Sigmoid colon (tissue), 7 donors: ENCODE data around the gene C5orf22. TPM values are rescaled to one million over a fixed set of nuclear protein-coding genes. Genes with fewer than 3 reads are reported as not detected.
A peak's percentile ranks its signal among the peaks of the same experiment; 100 is the strongest.

Experiments used
- DNase-seq: peaks from one replicate; pipeline ENCODE4 v3.0.0-alpha.2; 2019
- H3K27ac ChIP-seq, 4 donors: fragments of 200-600 bp; sonication (generic); one replicate each; pipeline ENCODE4 v1.5.1; 2016 to 2019; ENCODE audit warnings: mild to moderate bottlenecking in 1 of 4
- H3K27me3 ChIP-seq, 3 donors: fragments of 200-600 bp; sonication (generic); one replicate each; pipeline ENCODE4 v1.5.1; 2019; ENCODE audit warnings: mild to moderate bottlenecking in 1 of 3
- H3K36me3 ChIP-seq, 4 donors: fragments of 200-600 bp; sonication (generic); one replicate each; pipeline ENCODE4 v1.5.1; 2016 to 2019
- H3K4me1 ChIP-seq, 4 donors: fragments of 200-600 bp; sonication (generic); one replicate each; pipeline ENCODE4 v1.5.1; 2017 to 2019
- H3K4me3 ChIP-seq, 4 donors: fragments of 200-600 bp; sonication (generic); one replicate each; pipeline ENCODE4 v1.5.1; 2017 to 2019; ENCODE audit warnings: mild to moderate bottlenecking in 2 of 4, moderate library complexity in 1 of 4
- H3K9me3 ChIP-seq, 4 donors: fragments of 200-600 bp in 3 of 4; sonication (generic) in 3 of 4; one replicate each; pipeline versions ENCODE4 v1.5.1 to v1.6.1; 2013 to 2019
- CTCF ChIP-seq, 4 experiments: fragments of 450-650 bp in 3 of 4; fragments of 200-600 bp in 1 of 4; IDR thresholded peaks; one replicate each; pipeline ENCODE4 v1.5.1; 2016 to 2019; ENCODE audit warnings: antibody characterized with exemption in 4 of 4, mild to moderate bottlenecking in 3 of 4, moderate library complexity in 2 of 4
- EP300 ChIP-seq, 4 donors: sonication (generic); formaldehyde crosslinking; IDR thresholded peaks; one replicate each; pipeline ENCODE4 v1.6.1; 2017; ENCODE audit warnings: antibody characterized with exemption in 4 of 4
- POLR2A ChIP-seq, 2 donors: fragments of 450-650 bp; IDR thresholded peaks; one replicate each; pipeline ENCODE4 v1.6.1; 2016; ENCODE audit warnings: antibody characterized with exemption in 2 of 2, mild to moderate bottlenecking in 2 of 2, moderate library complexity in 2 of 2
- POLR2AphosphoS5 ChIP-seq, 4 donors: sonication (generic); formaldehyde crosslinking; IDR thresholded peaks; one replicate each; pipeline ENCODE4 v1.6.1; 2017; ENCODE audit warnings: antibody characterized with exemption in 4 of 4
- WGBS, 2 donors: extraction: QIAGEN DNeasy Blood & Tissue Kit; methylation state at CpG; one replicate each; pipeline ENCODE4 v1.1.7; 2013; 5-methylcytosine and 5-hydroxymethylcytosine counted together
- intact Hi-C: fragments of 100-400 bp; cut with DNase I; formaldehyde crosslinking; loops from one replicate; pipeline ENCODE4 v1.15.1; 2023
- polyA plus RNA-seq, 3 donors: library from polyadenylated mRNA; stranded (reverse); fragments of 200-250 nt; gene quantifications; one replicate each; pipeline ENCODE4 v1.2.3, GENCODE V29; 2013
- total RNA-seq, 4 donors: library from RNA; depleted of rRNA; stranded (reverse); fragments of >200 nt; gene quantifications; one replicate each; pipeline ENCODE4 v1.1.0, GENCODE V29; 2016
- donor health status: healthy with polysubstance abuse.
- donor health status: Bipolar disorder and iron deficiency.
- donor health status: healthy.

The C5orf22 gene
- total and polyA plus RNA-seq, 7 donors = 12.0 to 29.4 (median 15.6) TPM

- TF ChIP-seq EP300 (IDR thresholded peaks at IDR 0.05) (no peak), CTCF (IDR thresholded peaks at IDR 0.05) (no peak), POLR2A (IDR thresholded peaks at IDR 0.05) (no peak), POLR2AphosphoS5 (IDR thresholded peaks at IDR 0.05) (no peak)
- H3K4me3 ChIP-seq = no peak overlapping the region
- H3K27ac ChIP-seq = no peak overlapping the region
- H3K4me1 ChIP-seq = no peaks in the 10 kb centered on the region
- H3K36me3 ChIP-seq = no peaks in the 10 kb centered on the region
- intact Hi-C loops = no loop called here
- WGBS, 2 donors = 80 to 83% methylated on average over 3 of the region's 3 CpGs
- no peak for DNase-seq
- H3K9me3 ChIP-seq = no peaks in the 10 kb centered on the region
- H3K27me3 ChIP-seq = no peaks in the 10 kb centered on the region
These were observed 45.3 kb downstream of the C5orf22 start for GRCh38 chr5:31577438-31577837.

GRCh38 chr5:31579558-31579957 is 47.5 kb downstream of the C5orf22 start:
- no peak overlapping the region for H3K27ac ChIP-seq
- no peaks in the 10 kb centered on the region for H3K4me1 ChIP-seq
- no peak for DNase-seq
- H3K27me3 ChIP-seq = no peaks in the 10 kb centered on the region
- no peaks in the 10 kb centered on the region for H3K9me3 ChIP-seq
- 90 to 95% methylated on average over 2 of the region's 2 CpGs for WGBS, 2 donors
- no peaks in the 10 kb centered on the region for H3K36me3 ChIP-seq
- no peak for TF ChIP-seq POLR2A (IDR thresholded peaks at IDR 0.05)
- no peak overlapping the region for H3K4me3 ChIP-seq
- intact Hi-C loops = no loop called here

GRCh38 chr5:31581498-31582099 is 49.5 kb downstream of the C5orf22 start:
- 26 to 38% methylated on average over 3 of the region's 3 CpGs for WGBS, 2 donors
- intact Hi-C loops = loop anchor here (2.0 to 5.0 kb wide), 3 partner anchors 227 to 511 kb away; no protein-coding TSS in a partner anchor
- Histone ChIP-seq H3K9me3 (no peaks in the 10 kb centered on the region), H3K4me1 (no peaks in the 10 kb centered on the region), H3K27ac (no peak overlapping the region), H3K4me3 (no peak overlapping the region), H3K27me3 (no peaks in the 10 kb centered on the region), H3K36me3 (no peaks in the 10 kb centered on the region)
- no peak for TF ChIP-seq POLR2A (IDR thresholded peaks at IDR 0.05)
- no peak for TF ChIP-seq EP300 (IDR thresholded peaks at IDR 0.05)
- peak in 2 of 4 experiments; percentile 23 for TF ChIP-seq CTCF (IDR thresholded peaks at IDR 0.05)
- no peak for TF ChIP-seq POLR2AphosphoS5 (IDR thresholded peaks at IDR 0.05)
- no peak for DNase-seq

- intact Hi-C loops = loop anchor here (5.0 kb wide), 2 partner anchors 494 to 509 kb away; no protein-coding TSS in a partner anchor
- Histone ChIP-seq H3K4me3 (no peak overlapping the region), H3K4me1 (no peaks in the 10 kb centered on the region), H3K27ac (no peak overlapping the region), H3K36me3 (no peaks in the 10 kb centered on the region), H3K9me3 (no peaks in the 10 kb centered on the region), H3K27me3 (no peaks in the 10 kb centered on the region)
- DNase-seq = no peak
- WGBS, 2 donors = 85 to 88% methylated on average over 2 of the region's 2 CpGs
- no peak for TF ChIP-seq EP300 (IDR thresholded peaks at IDR 0.05)
- TF ChIP-seq POLR2AphosphoS5 (IDR thresholded peaks at IDR 0.05) = no peak
- TF ChIP-seq POLR2A (IDR thresholded peaks at IDR 0.05) = no peak
- no peak for TF ChIP-seq CTCF (IDR thresholded peaks at IDR 0.05)
These were observed 51.0 kb downstream of the C5orf22 start for GRCh38 chr5:31583129-31583528.

- Histone ChIP-seq H3K27me3 (no peaks in the 10 kb centered on the region), H3K4me3 (no peak overlapping the region), H3K27ac (no peak overlapping the region), H3K9me3 (no peaks in the 10 kb centered on the region), H3K36me3 (no peaks in the 10 kb centered on the region), H3K4me1 (no peaks in the 10 kb centered on the region)
- no peak for DNase-seq
- WGBS, 2 donors = 92 to 93% methylated on average over 3 of the region's 3 CpGs
- TF ChIP-seq POLR2AphosphoS5 (IDR thresholded peaks at IDR 0.05) = no peak
- TF ChIP-seq CTCF (IDR thresholded peaks at IDR 0.05) = no peak
- no peak for TF ChIP-seq POLR2A (IDR thresholded peaks at IDR 0.05)
- TF ChIP-seq EP300 (IDR thresholded peaks at IDR 0.05) = no peak
- intact Hi-C loops = no loop called here
These were observed 53.2 kb downstream of the C5orf22 start for GRCh38 chr5:31585166-31585894.
